ENCODE results near the gene DPM3. TPM values are rescaled to one million over a fixed set of nuclear protein-coding genes. Genes with fewer than 3 reads are reported as not detected.

DPM3 gene
- total and polyA plus RNA-seq, 2 donors (not counting 3 experiments of a cell fraction or from before 2014, with no cell fraction given), result 69.6 to 258 TPM

DNA sequence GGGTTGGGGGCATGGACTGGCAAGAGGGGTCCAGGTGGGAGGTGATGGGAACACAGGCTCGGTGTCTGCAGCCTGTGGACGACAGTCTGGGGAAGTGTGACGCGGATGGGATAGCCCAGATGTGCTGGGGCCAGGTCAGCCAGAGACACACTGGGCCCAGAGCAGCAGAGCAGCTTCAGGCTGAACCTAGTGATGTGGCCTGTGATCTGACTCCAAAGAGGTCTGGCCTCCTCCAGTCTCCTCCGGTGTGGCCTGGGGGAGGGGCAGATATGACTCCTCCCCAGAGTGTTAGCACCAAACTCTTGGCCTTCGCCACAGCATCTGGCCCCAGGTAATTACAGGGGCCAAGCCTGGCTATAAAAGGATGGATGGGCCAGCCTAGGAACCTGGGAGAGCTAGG lies 48.2 kb downstream of the DPM3 start:
- dilution Hi-C loops (cut with MboI; ENCODE audit: extremely low pct_ligation_motif_present, low sequenced_read_pairs), result no loop called here
- DNase-seq (ENCODE audit: low read depth, low spot score) (no peak), FAIRE-seq (no peak)
- no peak overlapping the region for H2AFZ ChIP-seq (ENCODE audit: low read depth, low read length)
- H3K27me3 ChIP-seq (ENCODE audit: control insufficient read depth in 2 of 2, insufficient read depth in 2 of 2, low read length in 2 of 2), result peaks cover 6 to 19% of the 10 kb centered on the region in 2 experiments
- H3K4me2 ChIP-seq (ENCODE audit: insufficient read depth, low read length), result no peak overlapping the region
- BruUV-seq (replicated peaks), result no TSS peak
- no peaks in the 10 kb centered on the region for H3K9me3 ChIP-seq (replicated peaks; ENCODE audit: control insufficient read depth, insufficient read depth, low read length)
- no peak overlapping the region for H3K27ac ChIP-seq (ENCODE audit: insufficient read depth, low read depth, low read length)
- no peak overlapping the region for H3K9ac ChIP-seq (replicated peaks; ENCODE audit: extremely low read depth, insufficient read depth, low read length)
- no peaks in the 10 kb centered on the region for H4K20me1 ChIP-seq (replicated peaks; ENCODE audit: control insufficient read depth, extremely low read depth, insufficient read depth, low read length)
- intact Hi-C loops (cut with micrococcal nuclease), result no loop called here
- TF ChIP-seq FOS (IDR thresholded peaks at IDR 0.05; ENCODE audit: borderline replicate concordance, insufficient read depth, low read length) (no peak), JUN (IDR thresholded peaks at IDR 0.05; ENCODE audit: borderline replicate concordance, insufficient read depth, insufficient read length, low read depth) (no peak), GATA2 (IDR thresholded peaks at IDR 0.05; ENCODE audit: insufficient read depth, insufficient read length, low read depth, low read length) (no peak), POLR2A (IDR thresholded peaks at IDR 0.05; ENCODE audit: low read depth, low read length) (no peak), POLR2AphosphoS5 (IDR thresholded peaks at IDR 0.05; ENCODE audit: insufficient read depth, low read depth, low read length) (no peak), EZH2 (IDR thresholded peaks at IDR 0.05; ENCODE audit: borderline replicate concordance, low read depth, low read length, severe bottlenecking) (no peak), MYC (IDR thresholded peaks at IDR 0.05; ENCODE audit: low read depth, low read length) (no peak)
- TF ChIP-seq, protein P1, sequence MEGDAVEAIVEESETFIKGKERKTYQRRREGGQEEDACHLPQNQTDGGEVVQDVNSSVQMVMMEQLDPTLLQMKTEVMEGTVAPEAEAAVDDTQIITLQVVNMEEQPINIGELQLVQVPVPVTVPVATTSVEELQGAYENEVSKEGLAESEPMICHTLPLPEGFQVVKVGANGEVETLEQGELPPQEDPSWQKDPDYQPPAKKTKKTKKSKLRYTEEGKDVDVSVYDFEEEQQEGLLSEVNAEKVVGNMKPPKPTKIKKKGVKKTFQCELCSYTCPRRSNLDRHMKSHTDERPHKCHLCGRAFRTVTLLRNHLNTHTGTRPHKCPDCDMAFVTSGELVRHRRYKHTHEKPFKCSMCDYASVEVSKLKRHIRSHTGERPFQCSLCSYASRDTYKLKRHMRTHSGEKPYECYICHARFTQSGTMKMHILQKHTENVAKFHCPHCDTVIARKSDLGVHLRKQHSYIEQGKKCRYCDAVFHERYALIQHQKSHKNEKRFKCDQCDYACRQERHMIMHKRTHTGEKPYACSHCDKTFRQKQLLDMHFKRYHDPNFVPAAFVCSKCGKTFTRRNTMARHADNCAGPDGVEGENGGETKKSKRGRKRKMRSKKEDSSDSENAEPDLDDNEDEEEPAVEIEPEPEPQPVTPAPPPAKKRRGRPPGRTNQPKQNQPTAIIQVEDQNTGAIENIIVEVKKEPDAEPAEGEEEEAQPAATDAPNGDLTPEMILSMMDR (IDR thresholded peaks at IDR 0.05; ENCODE audit: extremely low read depth in 1 of 2, insufficient read depth in 1 of 2, low read depth in 1 of 2, low read length in 2 of 2), result no peak
- TF ChIP-seq, protein P2, sequence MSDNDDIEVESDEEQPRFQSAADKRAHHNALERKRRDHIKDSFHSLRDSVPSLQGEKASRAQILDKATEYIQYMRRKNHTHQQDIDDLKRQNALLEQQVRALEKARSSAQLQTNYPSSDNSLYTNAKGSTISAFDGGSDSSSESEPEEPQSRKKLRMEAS (IDR thresholded peaks at IDR 0.05; ENCODE audit: insufficient read depth, insufficient read length), result no peak
- H3K36me3 ChIP-seq (ENCODE audit: control insufficient read depth in 2 of 2, extremely low read depth in 1 of 2, insufficient read depth in 2 of 2, low read length in 2 of 2), result no peaks in the 10 kb centered on the region
- ChIA-PET POLR2A (interaction anchor here (0.8 to 1.3 kb wide), 2 partner anchors 75 to 81 kb away, joined by 3 to 5 read pairs; partner anchors contain the start of gene KRTCAP2), CTCF (interaction anchor here (0.5 to 13.7 kb wide), 35 partner anchors 8 to 533 kb away, joined by 3 to 673 read pairs (median 7); partner anchors contain the start of genes ADAM15, DPM3, EFNA1 and KRTCAP2)
- no peaks in the 10 kb centered on the region for H3K79me2 ChIP-seq (ENCODE audit: control insufficient read depth, insufficient read depth, low read length)
- H3K4me1 ChIP-seq (ENCODE audit: control insufficient read depth, extremely low read depth, insufficient read depth, low read length), result no peaks in the 10 kb centered on the region
- no peaks in the 10 kb centered on the region for H3K9me1 ChIP-seq (replicated peaks; ENCODE audit: control insufficient read depth, extremely low read depth, insufficient read depth, low read length)
- H3K4me3 ChIP-seq (replicated peaks in 1 of 3; ENCODE audit: insufficient read depth in 1 of 3, low read depth in 1 of 3, low read length in 3 of 3), result no peak overlapping the region

Measured in endothelial cell of umbilical vein (primary cell).